Measurements from ENCODE around the gene CBX3.

Gene CBX3

DNA sequence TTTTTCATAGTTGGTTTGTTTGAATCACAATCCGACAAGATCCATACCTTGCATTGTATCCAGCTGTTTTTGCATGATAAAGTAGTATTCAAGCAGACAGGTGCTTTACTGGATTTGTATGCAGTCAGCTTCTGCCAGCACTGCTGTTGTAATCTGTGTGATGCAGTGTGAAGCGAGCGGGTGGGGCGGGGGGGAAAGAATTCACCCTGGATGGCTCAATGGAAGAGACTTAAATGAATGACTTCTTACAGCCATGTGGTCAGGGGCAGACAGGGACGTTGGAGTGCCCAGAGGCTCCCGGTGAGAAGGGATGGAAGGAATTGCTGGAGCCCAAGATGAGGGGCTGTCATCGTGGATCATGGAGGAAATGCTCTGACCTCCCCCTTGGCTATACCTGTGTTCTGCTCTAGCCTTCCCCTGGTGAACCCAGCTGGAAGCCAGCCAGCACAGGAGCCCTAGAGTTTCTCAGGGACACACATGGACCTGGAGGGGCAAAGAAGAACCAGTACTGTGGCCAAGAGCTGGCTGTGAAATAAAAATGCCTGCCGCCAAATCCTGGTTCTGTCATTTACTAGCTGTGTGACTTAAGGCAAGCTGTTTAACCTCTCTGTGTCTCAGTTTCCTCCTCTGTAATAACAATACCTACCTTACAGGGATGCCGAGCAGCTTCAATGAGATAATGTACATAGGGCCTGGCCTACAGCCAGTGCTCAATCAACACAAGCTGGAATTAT, 35.4 kb upstream of the CBX3 start:
- Histone ChIP-seq H3K27ac (ENCODE audit: low read length) (peak overlapping the region; percentile 98), H3K36me3 (replicated peaks; ENCODE audit: low read depth, low read length) (peaks cover 13% of the 10 kb centered on the region)
- TF ChIP-seq EZH2phosphoT487 (IDR thresholded peaks at IDR 0.05; ENCODE audit: low read depth): no peak
- TF ChIP-seq, protein P1, sequence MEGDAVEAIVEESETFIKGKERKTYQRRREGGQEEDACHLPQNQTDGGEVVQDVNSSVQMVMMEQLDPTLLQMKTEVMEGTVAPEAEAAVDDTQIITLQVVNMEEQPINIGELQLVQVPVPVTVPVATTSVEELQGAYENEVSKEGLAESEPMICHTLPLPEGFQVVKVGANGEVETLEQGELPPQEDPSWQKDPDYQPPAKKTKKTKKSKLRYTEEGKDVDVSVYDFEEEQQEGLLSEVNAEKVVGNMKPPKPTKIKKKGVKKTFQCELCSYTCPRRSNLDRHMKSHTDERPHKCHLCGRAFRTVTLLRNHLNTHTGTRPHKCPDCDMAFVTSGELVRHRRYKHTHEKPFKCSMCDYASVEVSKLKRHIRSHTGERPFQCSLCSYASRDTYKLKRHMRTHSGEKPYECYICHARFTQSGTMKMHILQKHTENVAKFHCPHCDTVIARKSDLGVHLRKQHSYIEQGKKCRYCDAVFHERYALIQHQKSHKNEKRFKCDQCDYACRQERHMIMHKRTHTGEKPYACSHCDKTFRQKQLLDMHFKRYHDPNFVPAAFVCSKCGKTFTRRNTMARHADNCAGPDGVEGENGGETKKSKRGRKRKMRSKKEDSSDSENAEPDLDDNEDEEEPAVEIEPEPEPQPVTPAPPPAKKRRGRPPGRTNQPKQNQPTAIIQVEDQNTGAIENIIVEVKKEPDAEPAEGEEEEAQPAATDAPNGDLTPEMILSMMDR (IDR thresholded peaks at IDR 0.05; ENCODE audit: low read depth, low read length): no peak

DNA sequence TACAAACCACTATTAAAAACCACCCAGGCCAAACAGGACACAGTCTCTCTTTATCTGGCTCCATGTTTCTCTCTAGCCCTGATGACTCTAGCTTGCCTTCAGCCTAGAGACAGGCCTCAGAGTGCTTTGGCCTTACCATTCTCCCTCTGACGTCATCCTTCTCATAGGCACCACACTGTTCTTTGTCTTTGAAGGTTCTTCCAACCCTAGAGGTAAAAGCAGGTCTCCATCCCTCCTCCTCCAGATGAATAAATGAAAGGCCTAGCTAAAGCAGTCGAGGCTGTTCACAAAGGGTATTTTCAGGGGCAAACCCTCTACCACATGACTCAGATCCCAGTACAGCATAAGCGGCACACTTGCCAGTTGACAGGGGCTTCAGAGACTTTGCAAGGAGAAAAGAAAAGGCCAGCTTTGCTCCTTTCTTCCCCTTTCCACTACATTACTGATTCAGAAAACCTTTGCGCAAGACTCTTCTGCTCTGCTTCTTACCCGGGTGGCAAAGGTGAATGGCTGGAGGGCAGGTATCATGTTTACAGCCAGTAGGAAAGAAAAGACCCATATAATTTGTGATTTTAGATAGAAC, 34.8 kb upstream of the CBX3 start:
- Histone ChIP-seq H3K9ac (ENCODE audit: low read length) (peak overlapping the region; percentile 67), H4K20me1 (ENCODE audit: insufficient read depth, low read length) (peaks cover 9% of the 10 kb centered on the region; the same call in 1 of the 2 replicates), H3K27ac (ENCODE audit: low read length) (peak overlapping the region; percentile 98), H3K4me2 (ENCODE audit: low read length) (peak overlapping the region; percentile 80), H3K4me1 (ENCODE audit: low read length) (peaks cover 25% of the 10 kb centered on the region), H3K27me3 (ENCODE audit: low read depth, low read length) (no peaks in the 10 kb centered on the region), H2AFZ (ENCODE audit: low read depth, low read length) (no peak overlapping the region), H3K4me3 (ENCODE audit: low read length) (peak overlapping the region; percentile 57), H3K9me3 (ENCODE audit: insufficient read depth, low read length) (no peaks in the 10 kb centered on the region), H3K36me3 (replicated peaks; ENCODE audit: low read depth, low read length) (peaks cover 17% of the 10 kb centered on the region), H3K79me2 (ENCODE audit: low read length) (peaks cover 79% of the 10 kb centered on the region)
- no peak for TF ChIP-seq EZH2phosphoT487 (IDR thresholded peaks at IDR 0.05; ENCODE audit: low read depth)
- TF ChIP-seq, protein P1 (IDR thresholded peaks at IDR 0.05; ENCODE audit: low read depth, low read length): no peak

More for the DNA sequence above, 35.4 kb upstream of the CBX3 start:
- Histone ChIP-seq H3K79me2 (ENCODE audit: low read length) (peaks cover 79% of the 10 kb centered on the region), H3K9me3 (ENCODE audit: insufficient read depth, low read length) (no peaks in the 10 kb centered on the region), H3K4me3 (ENCODE audit: low read length) (peak overlapping the region; percentile 57), H3K4me1 (ENCODE audit: low read length) (peaks cover 25% of the 10 kb centered on the region), H4K20me1 (ENCODE audit: insufficient read depth, low read length) (peaks cover 9% of the 10 kb centered on the region; the same call in 1 of the 2 replicates), H2AFZ (ENCODE audit: low read depth, low read length) (no peak overlapping the region), H3K27me3 (ENCODE audit: low read depth, low read length) (no peaks in the 10 kb centered on the region), H3K9ac (ENCODE audit: low read length) (peak overlapping the region; percentile 67), H3K4me2 (ENCODE audit: low read length) (peak overlapping the region; percentile 80)

- no peak for TF ChIP-seq EZH2phosphoT487 (IDR thresholded peaks at IDR 0.05; ENCODE audit: low read depth)
- H3K27ac ChIP-seq (ENCODE audit: low read length): peak overlapping the region; percentile 98
- peak overlapping the region; percentile 57 for H3K4me3 ChIP-seq (ENCODE audit: low read length)
- H3K9me3 ChIP-seq (ENCODE audit: insufficient read depth, low read length): no peaks in the 10 kb centered on the region
- no peak overlapping the region for H2AFZ ChIP-seq (ENCODE audit: low read depth, low read length)
- H3K4me1 ChIP-seq (ENCODE audit: low read length): peaks cover 25% of the 10 kb centered on the region
- peaks cover 18% of the 10 kb centered on the region for H3K36me3 ChIP-seq (replicated peaks; ENCODE audit: low read depth, low read length)
- peaks cover 80% of the 10 kb centered on the region for H3K79me2 ChIP-seq (ENCODE audit: low read length)
- peak overlapping the region; percentile 67 for H3K9ac ChIP-seq (ENCODE audit: low read length)
- H3K4me2 ChIP-seq (ENCODE audit: low read length): peak overlapping the region; percentile 80
- peaks cover 9% of the 10 kb centered on the region; the same call in 1 of the 2 replicates for H4K20me1 ChIP-seq (ENCODE audit: insufficient read depth, low read length)
- no peaks in the 10 kb centered on the region for H3K27me3 ChIP-seq (ENCODE audit: low read depth, low read length)
These were observed 34.1 kb upstream of the CBX3 start for GRCh38 chr7:26167303-26167934.

DNA sequence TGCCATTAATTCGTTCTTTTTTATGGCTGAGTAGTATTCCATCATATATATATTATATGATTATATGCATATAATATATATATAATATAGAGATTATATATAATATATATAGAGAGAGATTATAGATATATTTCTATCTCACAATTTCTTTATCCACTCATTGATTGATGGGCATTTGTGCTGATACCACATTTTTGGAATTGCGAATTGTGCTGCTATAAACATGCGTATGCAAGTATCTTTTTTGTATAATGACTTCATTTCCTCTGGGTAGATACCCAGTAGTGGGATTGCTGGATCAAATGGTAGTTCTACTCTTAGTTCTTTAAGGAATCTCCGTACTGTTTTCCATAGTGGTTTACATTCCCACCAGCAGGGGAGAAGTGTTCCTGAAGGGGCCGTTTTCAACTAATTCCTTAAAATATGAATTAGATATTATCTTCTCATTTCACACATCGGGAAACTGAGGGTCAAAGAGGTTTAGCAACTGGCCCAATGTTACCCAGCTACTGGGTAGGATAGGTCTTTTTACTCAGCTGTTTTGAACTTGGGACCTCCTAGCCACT, 33.0 kb upstream of the CBX3 start:
- Histone ChIP-seq H3K27ac (ENCODE audit: low read length) (no peak overlapping the region), H3K36me3 (replicated peaks; ENCODE audit: low read depth, low read length) (peaks cover 18% of the 10 kb centered on the region), H2AFZ (ENCODE audit: low read depth, low read length) (no peak overlapping the region), H3K9ac (ENCODE audit: low read length) (no peak overlapping the region), H3K79me2 (ENCODE audit: low read length) (peaks cover 80% of the 10 kb centered on the region), H3K4me2 (ENCODE audit: low read length) (no peak overlapping the region), H3K4me1 (ENCODE audit: low read length) (peaks cover 25% of the 10 kb centered on the region), H4K20me1 (ENCODE audit: insufficient read depth, low read length) (peaks cover 9% of the 10 kb centered on the region; the same call in 1 of the 2 replicates), H3K27me3 (ENCODE audit: low read depth, low read length) (no peaks in the 10 kb centered on the region), H3K4me3 (ENCODE audit: low read length) (no peak overlapping the region), H3K9me3 (ENCODE audit: insufficient read depth, low read length) (no peaks in the 10 kb centered on the region)
- no peak for TF ChIP-seq EZH2phosphoT487 (IDR thresholded peaks at IDR 0.05; ENCODE audit: low read depth)
- TF ChIP-seq, protein P1 (IDR thresholded peaks at IDR 0.05; ENCODE audit: low read depth, low read length): no peak
